ENCODE results near the gene ATP5MG.
"Not testable (repeated sequence)": the region's sequence is repeated elsewhere in the genome, so short reads cannot be mapped to it uniquely, and the experiment has no call there.

Gene ATP5MG

GRCh38 chr11:118412921-118413320 is 11.5 kb downstream of the ATP5MG start:
- peaks cover 78% of the 10 kb centered on the region for H3K4me1 ChIP-seq (ENCODE audit: control insufficient read depth, low read length)
- H3F3A ChIP-seq (ENCODE audit: control insufficient read depth, insufficient read depth) = peaks cover 31% of the 10 kb centered on the region
- H3K9me3 ChIP-seq (ENCODE audit: control insufficient read depth, insufficient read depth, low read length) = no peaks in the 10 kb centered on the region
- peaks cover 21% of the 10 kb centered on the region for H3K79me2 ChIP-seq (ENCODE audit: control insufficient read depth, low read length)
- H3K36me3 ChIP-seq (ENCODE audit: control insufficient read depth, low read length) = peaks cover 42% of the 10 kb centered on the region
- no peaks in the 10 kb centered on the region for H4K20me1 ChIP-seq (ENCODE audit: control insufficient read depth, insufficient read depth, low read depth, low read length)
- H3K27me3 ChIP-seq (ENCODE audit: control insufficient read depth, low read length) = no peaks in the 10 kb centered on the region
- TF ChIP-seq EZH2phosphoT487 (IDR thresholded peaks at IDR 0.05; ENCODE audit: borderline replicate concordance, low read length) = no peak
- TF ChIP-seq, protein P1, sequence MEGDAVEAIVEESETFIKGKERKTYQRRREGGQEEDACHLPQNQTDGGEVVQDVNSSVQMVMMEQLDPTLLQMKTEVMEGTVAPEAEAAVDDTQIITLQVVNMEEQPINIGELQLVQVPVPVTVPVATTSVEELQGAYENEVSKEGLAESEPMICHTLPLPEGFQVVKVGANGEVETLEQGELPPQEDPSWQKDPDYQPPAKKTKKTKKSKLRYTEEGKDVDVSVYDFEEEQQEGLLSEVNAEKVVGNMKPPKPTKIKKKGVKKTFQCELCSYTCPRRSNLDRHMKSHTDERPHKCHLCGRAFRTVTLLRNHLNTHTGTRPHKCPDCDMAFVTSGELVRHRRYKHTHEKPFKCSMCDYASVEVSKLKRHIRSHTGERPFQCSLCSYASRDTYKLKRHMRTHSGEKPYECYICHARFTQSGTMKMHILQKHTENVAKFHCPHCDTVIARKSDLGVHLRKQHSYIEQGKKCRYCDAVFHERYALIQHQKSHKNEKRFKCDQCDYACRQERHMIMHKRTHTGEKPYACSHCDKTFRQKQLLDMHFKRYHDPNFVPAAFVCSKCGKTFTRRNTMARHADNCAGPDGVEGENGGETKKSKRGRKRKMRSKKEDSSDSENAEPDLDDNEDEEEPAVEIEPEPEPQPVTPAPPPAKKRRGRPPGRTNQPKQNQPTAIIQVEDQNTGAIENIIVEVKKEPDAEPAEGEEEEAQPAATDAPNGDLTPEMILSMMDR (IDR thresholded peaks at IDR 0.05; ENCODE audit: low read depth, low read length, poor library complexity, severe bottlenecking) = no peak
- H3K4me2 ChIP-seq (ENCODE audit: low read length) = no peak overlapping the region
- H3K27ac ChIP-seq (ENCODE audit: low read depth, low read length) = 0 out of 2 replicates have a peak overlapping the region, but pooled peaks have one; percentile 0
- H3K9me2 ChIP-seq (replicated peaks; ENCODE audit: control insufficient read depth, low read length) = no peaks in the 10 kb centered on the region
- no peak overlapping the region for H3K4me3 ChIP-seq (ENCODE audit: low read length)

GRCh38 chr11:118415062-118415738 is 13.8 kb downstream of the ATP5MG start:
- no peaks in the 10 kb centered on the region for H3K27me3 ChIP-seq (ENCODE audit: control insufficient read depth, low read length)
- H3K27ac ChIP-seq (ENCODE audit: low read depth, low read length) = peak overlapping the region; percentile 44
- H3K4me3 ChIP-seq (ENCODE audit: low read length) = peak overlapping the region; percentile 1; the same call in 1 of the 2 replicates
- no peaks in the 10 kb centered on the region for H4K20me1 ChIP-seq (ENCODE audit: control insufficient read depth, insufficient read depth, low read depth, low read length)
- peaks cover 80% of the 10 kb centered on the region for H3K4me1 ChIP-seq (ENCODE audit: control insufficient read depth, low read length)
- H3K9me2 ChIP-seq (replicated peaks; ENCODE audit: control insufficient read depth, low read length) = no peaks in the 10 kb centered on the region
- peak overlapping the region; percentile 45 for H3K4me2 ChIP-seq (ENCODE audit: low read length)
- TF ChIP-seq EZH2phosphoT487 (IDR thresholded peaks at IDR 0.05; ENCODE audit: borderline replicate concordance, low read length) = no peak
- TF ChIP-seq, protein P1 (IDR thresholded peaks at IDR 0.05; ENCODE audit: low read depth, low read length, poor library complexity, severe bottlenecking) = no peak
- peaks cover 21% of the 10 kb centered on the region for H3K36me3 ChIP-seq (ENCODE audit: control insufficient read depth, low read length)
- peaks cover 20% of the 10 kb centered on the region for H3F3A ChIP-seq (ENCODE audit: control insufficient read depth, insufficient read depth)
- no peaks in the 10 kb centered on the region for H3K9me3 ChIP-seq (ENCODE audit: control insufficient read depth, insufficient read depth, low read length)
- H3K79me2 ChIP-seq (ENCODE audit: control insufficient read depth, low read length) = 0 out of 2 replicates have a peak, but pooled peaks cover 2% of the 10 kb centered on the region

DNA sequence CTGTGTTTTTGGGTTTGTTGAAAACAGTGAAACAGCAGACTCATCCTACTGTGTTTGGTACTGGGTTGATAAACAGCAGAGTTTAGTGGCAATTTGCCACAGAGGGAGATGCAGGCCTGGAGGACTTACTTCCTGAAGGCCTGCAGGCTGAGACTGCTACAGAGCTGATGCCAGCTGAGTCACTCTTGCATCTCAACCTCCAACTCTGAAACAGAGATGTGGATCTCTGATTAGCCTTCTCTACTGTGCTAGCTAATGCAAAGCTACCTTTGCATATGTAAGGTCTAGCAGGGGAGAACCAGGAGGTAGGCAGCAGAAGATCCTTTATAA is 14.3 kb downstream of the ATP5MG start:
- Histone ChIP-seq H3K9me3 (ENCODE audit: control insufficient read depth, insufficient read depth, low read length) (no peaks in the 10 kb centered on the region), H3F3A (ENCODE audit: control insufficient read depth, insufficient read depth) (peaks cover 20% of the 10 kb centered on the region), H3K27me3 (ENCODE audit: control insufficient read depth, low read length) (no peaks in the 10 kb centered on the region), H3K9me2 (replicated peaks; ENCODE audit: control insufficient read depth, low read length) (no peaks in the 10 kb centered on the region), H3K27ac (ENCODE audit: low read depth, low read length) (peak overlapping the region; percentile 44), H3K4me1 (ENCODE audit: control insufficient read depth, low read length) (peaks cover 80% of the 10 kb centered on the region), H3K79me2 (ENCODE audit: control insufficient read depth, low read length) (0 out of 2 replicates have a peak, but pooled peaks cover under 1% of the 10 kb centered on the region), H3K36me3 (ENCODE audit: control insufficient read depth, low read length) (peaks cover 18% of the 10 kb centered on the region), H3K4me2 (ENCODE audit: low read length) (peak overlapping the region; percentile 45), H3K4me3 (ENCODE audit: low read length) (no peak overlapping the region; the same call in 1 of the 2 replicates), H4K20me1 (ENCODE audit: control insufficient read depth, insufficient read depth, low read depth, low read length) (no peaks in the 10 kb centered on the region)
- TF ChIP-seq EZH2phosphoT487 (IDR thresholded peaks at IDR 0.05; ENCODE audit: borderline replicate concordance, low read length) = no peak
- TF ChIP-seq, protein P1 (IDR thresholded peaks at IDR 0.05; ENCODE audit: low read depth, low read length, poor library complexity, severe bottlenecking) = no peak

DNA sequence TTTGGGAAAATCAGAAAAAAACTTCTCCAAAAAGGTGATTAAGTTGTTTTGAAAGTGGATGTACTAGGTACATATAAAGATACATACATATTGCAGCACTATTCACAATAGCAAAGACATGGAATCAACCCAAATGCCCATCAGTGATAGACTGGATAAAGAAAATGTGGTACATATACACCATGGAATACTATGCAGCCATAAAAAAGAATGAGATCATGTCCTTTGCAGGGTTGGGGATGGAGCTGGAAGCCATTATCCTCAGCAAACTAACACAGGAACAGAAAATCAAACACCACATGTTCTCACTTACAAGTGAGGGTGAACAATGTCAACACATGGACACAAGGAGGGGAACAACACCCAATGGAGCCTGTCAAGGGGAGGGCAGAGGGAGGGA is 15.5 kb downstream of the ATP5MG start:
- not testable (repeated sequence) for H3K27me3 ChIP-seq (ENCODE audit: control insufficient read depth, low read length); H3K27ac ChIP-seq (ENCODE audit: low read depth, low read length); H3K4me3 ChIP-seq (ENCODE audit: low read length); H3K4me2 ChIP-seq (ENCODE audit: low read length); H3K79me2 ChIP-seq (ENCODE audit: control insufficient read depth, low read length); H3K9me2 ChIP-seq (replicated peaks; ENCODE audit: control insufficient read depth, low read length); H4K20me1 ChIP-seq (ENCODE audit: control insufficient read depth, insufficient read depth, low read depth, low read length); H3K9me3 ChIP-seq (ENCODE audit: control insufficient read depth, insufficient read depth, low read length)
- H3K36me3 ChIP-seq (ENCODE audit: control insufficient read depth, low read length) = peaks cover 13% of the 10 kb centered on the region
- H3F3A ChIP-seq (ENCODE audit: control insufficient read depth, insufficient read depth) = peaks cover 17% of the 10 kb centered on the region
- H3K4me1 ChIP-seq (ENCODE audit: control insufficient read depth, low read length) = peaks cover 77% of the 10 kb centered on the region
